HFFc6 (cell line): ENCODE results near the gene PLCB3. TPM values are rescaled to one million over a fixed set of nuclear protein-coding genes. Genes with fewer than 3 reads are reported as not detected.

Experiments used
- DNase-seq: peaks from one replicate; pipeline ENCODE4 v3.0.0-alpha.2; 2018
- H3K27ac Mint-ChIP-seq: 2 replicates; pipeline ENCODE4 v1.8.0; 2020; ENCODE audit warnings: mild to moderate bottlenecking, mixed read lengths
- H3K27me3 Mint-ChIP-seq: 2 replicates; pipeline ENCODE4 v1.8.0; 2021; ENCODE audit warnings: mild to moderate bottlenecking, moderate library complexity, mixed read lengths; ENCODE audit not compliant: insufficient read depth
- H3K36me3 Mint-ChIP-seq: 2 replicates; pipeline ENCODE4 v1.8.0; 2021; ENCODE audit warnings: low read depth, mixed read lengths
- H3K4me1 Mint-ChIP-seq: 2 replicates; pipeline ENCODE4 v1.8.0; 2020; ENCODE audit warnings: low read depth, mixed read lengths
- H3K4me3 Mint-ChIP-seq: 2 replicates; pipeline ENCODE4 v1.8.0; 2020; ENCODE audit warnings: mild to moderate bottlenecking, moderate library complexity, mixed read lengths
- H3K9me3 Mint-ChIP-seq: 2 replicates; pipeline ENCODE4 v1.8.0; 2020; ENCODE audit warnings: mild to moderate bottlenecking, mixed read lengths
- CTCF ChIP-seq: fragments of 200-600 bp; sonication (generic); IDR thresholded peaks from 2 replicates; pipeline ENCODE4 v1.5.0; 2021; ENCODE audit warnings: antibody characterized with exemption, mild to moderate bottlenecking
- total RNA-seq, 6 experiments: library from RNA; stranded (reverse); fragmentation: NEBNext Ultra II Directional; extraction: Animal tissue kit (Norgen Biotek cat#: 25700); gene quantifications; 2 replicates in 1 of 6; 3 replicates in 5 of 6; pipeline ENCODE4 v1.2.3, GENCODE V29; 2021

Gene PLCB3
- total RNA-seq, 6 experiments from 2014 or later = 48.1 to 58.0 (median 51.8) TPM

DNA sequence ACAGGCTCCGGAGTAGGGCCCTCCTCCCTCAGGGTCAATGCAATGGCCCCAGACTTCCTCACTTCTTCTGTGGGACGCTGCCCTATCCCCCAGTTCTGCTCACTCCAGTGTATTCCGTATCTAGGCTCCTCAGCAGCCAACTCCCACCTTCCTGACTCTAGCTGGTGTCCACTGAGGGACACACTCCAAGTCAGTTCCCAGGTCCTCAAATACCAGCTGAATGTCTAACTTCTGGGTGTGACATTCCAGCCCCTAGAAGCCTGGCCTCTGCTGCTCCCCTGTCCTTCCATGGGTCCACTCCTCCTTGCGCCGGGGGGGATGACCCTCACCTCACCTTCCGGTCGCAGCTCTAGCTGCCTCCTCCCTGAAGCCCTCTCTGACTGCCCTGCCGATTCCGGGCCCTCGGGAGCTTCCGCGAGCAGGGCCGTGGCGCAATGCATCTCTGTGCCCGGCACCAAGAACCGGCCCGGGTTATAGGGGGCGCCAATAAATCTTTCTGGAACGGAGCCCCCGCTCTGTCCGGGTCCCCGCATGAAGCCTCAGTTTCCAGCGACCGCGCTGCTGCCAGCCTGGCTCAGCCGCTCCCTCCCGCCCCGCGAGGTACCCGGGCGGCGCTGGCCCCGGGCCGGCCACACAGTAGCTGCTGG is 17.7 kb downstream of the PLCB3 start:
- TF ChIP-seq CTCF = no peak; the same call in 1 of the 2 replicates
- no peak for DNase-seq
- Mint-ChIP-seq H3K4me3 (peak overlapping the region; percentile 96), H3K36me3 (peaks cover 19% of the 10 kb centered on the region; the same call in 1 of the 2 replicates), H3K4me1 (peaks cover 48% of the 10 kb centered on the region), H3K27me3 (peaks cover 14% of the 10 kb centered on the region), H3K27ac (peak overlapping the region; percentile 99), H3K9me3 (no peaks in the 10 kb centered on the region)

- Mint-ChIP-seq H3K4me1 (peaks cover 48% of the 10 kb centered on the region), H3K36me3 (peaks cover 19% of the 10 kb centered on the region; the same call in 1 of the 2 replicates), H3K27me3 (peaks cover 14% of the 10 kb centered on the region), H3K4me3 (peak overlapping the region; percentile 96), H3K27ac (peak overlapping the region; percentile 99), H3K9me3 (no peaks in the 10 kb centered on the region)
- DNase-seq = peak; percentile 100
- peak; percentile 42 for TF ChIP-seq CTCF
Measured at GRCh38 chr11:64269540-64270220, 18.4 kb downstream of the PLCB3 start.

DNA sequence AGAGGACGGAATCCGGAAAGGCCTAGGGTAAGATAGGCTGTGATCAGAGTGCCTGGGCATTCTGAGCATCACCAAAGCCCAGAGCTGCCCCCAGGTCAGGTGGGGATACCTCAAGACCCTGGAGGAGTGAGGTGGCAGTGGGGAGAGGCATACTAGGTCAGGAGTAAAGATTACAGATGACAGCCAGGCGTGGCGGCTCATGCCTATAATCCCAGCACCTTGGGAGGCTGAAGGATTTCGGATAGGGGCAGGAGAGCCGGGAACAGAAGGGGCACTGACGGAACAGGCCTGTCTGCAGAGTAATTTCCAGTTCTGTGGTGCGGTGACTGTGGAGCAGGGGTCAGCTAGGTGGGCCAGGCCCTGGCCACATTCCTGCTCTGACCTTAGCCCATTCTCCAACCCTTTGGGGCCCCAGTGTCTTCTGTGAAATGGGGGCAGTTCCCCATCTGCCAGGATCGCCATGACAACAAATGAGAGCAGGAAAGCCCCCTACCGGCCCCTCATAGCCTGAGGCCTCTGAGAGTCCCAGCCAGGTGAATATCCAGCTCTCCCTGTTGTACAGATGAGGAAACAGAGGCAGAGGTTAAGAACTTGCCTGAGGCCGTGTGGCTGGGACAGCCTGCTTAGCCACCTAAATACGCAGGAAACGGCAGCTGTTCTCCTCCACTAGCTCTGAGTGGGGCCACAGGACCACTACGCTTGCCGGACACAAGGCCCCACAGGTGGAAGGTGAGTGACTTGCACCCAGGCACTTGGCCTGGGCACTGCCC is 23.9 kb downstream of the PLCB3 start:
- Mint-ChIP-seq H3K4me1 (peaks cover 13% of the 10 kb centered on the region), H3K27me3 (peaks cover 2% of the 10 kb centered on the region), H3K27ac (no peak overlapping the region), H3K36me3 (peaks cover 8% of the 10 kb centered on the region; the same call in 1 of the 2 replicates), H3K9me3 (no peaks in the 10 kb centered on the region), H3K4me3 (no peak overlapping the region)
- no peak for DNase-seq
- no peak for TF ChIP-seq CTCF

- TF ChIP-seq CTCF = no peak
- Mint-ChIP-seq H3K27ac (no peak overlapping the region), H3K9me3 (no peaks in the 10 kb centered on the region), H3K36me3 (peaks cover 5% of the 10 kb centered on the region; the same call in 1 of the 2 replicates), H3K4me3 (no peak overlapping the region), H3K4me1 (peaks cover 9% of the 10 kb centered on the region; the same call in 1 of the 2 replicates), H3K27me3 (no peaks in the 10 kb centered on the region; the same call in none of the 2 replicates)
- DNase-seq = no peak
Measured at GRCh38 chr11:64275841-64276240, 24.5 kb downstream of the PLCB3 start.

GRCh38 chr11:64276653-64277431 is 25.5 kb downstream of the PLCB3 start:
- TF ChIP-seq CTCF = no peak
- H3K36me3 Mint-ChIP-seq = peaks cover 13% of the 10 kb centered on the region
- H3K27me3 Mint-ChIP-seq = peaks cover 3% of the 10 kb centered on the region

More at GRCh38 chr11:64276653-64277431, 25.5 kb downstream of the PLCB3 start:
- Mint-ChIP-seq H3K4me3 (no peak overlapping the region), H3K27ac (no peak overlapping the region), H3K9me3 (no peaks in the 10 kb centered on the region), H3K4me1 (peaks cover 13% of the 10 kb centered on the region; the same call in 1 of the 2 replicates)
- no peak for DNase-seq
